Fibroblast of pulmonary artery (primary cell): Measurements from ENCODE around the gene TMEM150B.

Experiments
- DNase-seq: peaks from one replicate; pipeline ENCODE4 v3.0.0-alpha.2; 2010; ENCODE audit warnings: low read depth
- H3K4me3 ChIP-seq: replicated peaks from 2 replicates; pipeline ENCODE4 v1.5.1; 2011; ENCODE audit warnings: low read depth, mild to moderate bottlenecking, control low read depth, low read length, moderate library complexity
- TF ChIP-seq, protein P1 (sequence below): IDR thresholded peaks from 2 replicates; pipeline ENCODE4 v1.5.1; 2011; ENCODE audit warnings: mild to moderate bottlenecking, control low read depth, low read length, inconsistent platforms; ENCODE audit errors: missing control alignments

The TMEM150B gene

DNA sequence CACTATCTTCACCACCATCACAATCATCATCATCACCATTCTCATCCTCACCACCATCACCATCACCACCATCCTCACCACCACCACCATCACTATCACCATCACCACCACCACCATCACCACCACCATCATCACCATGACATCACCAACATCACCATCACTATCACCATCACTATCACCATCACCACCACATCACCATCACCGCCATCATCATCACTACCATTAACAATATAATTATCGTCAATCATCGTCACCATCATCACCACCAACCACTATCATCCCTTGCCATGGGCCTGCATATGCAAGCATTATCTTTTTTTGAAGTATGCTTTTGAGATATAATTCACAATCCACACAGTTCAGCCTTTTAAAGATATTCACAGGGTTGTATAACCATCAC lies 58.7 kb downstream of the TMEM150B start:
- TF ChIP-seq, protein P1, sequence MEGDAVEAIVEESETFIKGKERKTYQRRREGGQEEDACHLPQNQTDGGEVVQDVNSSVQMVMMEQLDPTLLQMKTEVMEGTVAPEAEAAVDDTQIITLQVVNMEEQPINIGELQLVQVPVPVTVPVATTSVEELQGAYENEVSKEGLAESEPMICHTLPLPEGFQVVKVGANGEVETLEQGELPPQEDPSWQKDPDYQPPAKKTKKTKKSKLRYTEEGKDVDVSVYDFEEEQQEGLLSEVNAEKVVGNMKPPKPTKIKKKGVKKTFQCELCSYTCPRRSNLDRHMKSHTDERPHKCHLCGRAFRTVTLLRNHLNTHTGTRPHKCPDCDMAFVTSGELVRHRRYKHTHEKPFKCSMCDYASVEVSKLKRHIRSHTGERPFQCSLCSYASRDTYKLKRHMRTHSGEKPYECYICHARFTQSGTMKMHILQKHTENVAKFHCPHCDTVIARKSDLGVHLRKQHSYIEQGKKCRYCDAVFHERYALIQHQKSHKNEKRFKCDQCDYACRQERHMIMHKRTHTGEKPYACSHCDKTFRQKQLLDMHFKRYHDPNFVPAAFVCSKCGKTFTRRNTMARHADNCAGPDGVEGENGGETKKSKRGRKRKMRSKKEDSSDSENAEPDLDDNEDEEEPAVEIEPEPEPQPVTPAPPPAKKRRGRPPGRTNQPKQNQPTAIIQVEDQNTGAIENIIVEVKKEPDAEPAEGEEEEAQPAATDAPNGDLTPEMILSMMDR, result no peak
- DNase-seq, result no peak
- no peak overlapping the region for H3K4me3 ChIP-seq

DNA sequence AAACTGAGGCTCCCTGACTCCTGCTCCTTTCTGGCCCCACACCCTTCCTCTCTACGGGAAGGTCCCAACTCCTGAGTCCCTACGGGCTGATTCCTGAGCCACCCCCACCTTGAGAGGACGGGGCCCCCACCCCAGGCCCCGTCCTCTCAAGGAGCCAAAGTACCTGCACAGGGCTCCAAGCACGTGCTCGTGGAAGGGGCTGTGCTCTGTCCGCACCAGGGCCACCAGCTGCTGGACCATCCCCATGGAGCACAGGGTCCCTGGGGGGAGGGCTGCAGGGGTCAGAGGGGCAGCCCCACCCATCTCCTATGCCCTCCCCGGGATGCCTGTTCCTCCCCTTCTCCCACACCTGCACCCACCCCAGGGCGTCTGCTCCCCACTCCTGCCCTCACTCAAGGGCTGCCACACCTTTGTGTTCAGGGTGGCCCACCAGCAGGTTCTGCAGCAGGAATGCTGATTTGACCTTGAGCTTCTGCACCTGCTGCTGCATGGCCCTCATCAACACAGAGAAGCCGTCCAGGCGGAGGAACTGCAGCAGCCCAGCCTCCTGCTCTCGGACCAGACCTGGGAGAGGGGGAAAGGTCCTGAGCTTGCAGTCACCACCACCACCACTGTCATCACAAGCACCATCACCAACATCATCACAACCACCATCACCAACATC lies 59.3 kb downstream of the TMEM150B start:
- TF ChIP-seq, protein P1, result no peak
- no peak overlapping the region for H3K4me3 ChIP-seq
- no peak for DNase-seq

DNA sequence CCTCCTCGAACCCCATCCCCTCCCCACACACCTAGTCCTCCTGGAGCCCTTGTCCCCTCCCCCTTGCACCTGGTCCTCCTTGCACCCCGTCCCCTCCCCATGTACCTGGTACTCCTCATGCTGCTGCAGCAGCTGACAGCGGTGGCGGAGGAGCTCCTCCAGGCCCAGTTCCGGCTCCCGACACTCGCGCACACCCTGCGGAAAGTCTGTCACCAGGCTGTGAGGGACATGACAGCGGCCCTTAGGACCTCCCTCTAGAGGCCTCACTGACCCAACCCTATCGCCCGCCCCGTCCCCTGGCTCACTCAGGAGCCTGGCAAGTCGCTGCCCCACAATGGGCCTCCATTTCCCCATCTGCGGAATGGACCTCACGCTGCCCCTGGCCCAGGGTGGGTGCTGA lies 60.0 kb downstream of the TMEM150B start:
- H3K4me3 ChIP-seq, result no peak overlapping the region
- no peak for DNase-seq
- TF ChIP-seq, protein P1, result no peak

DNA sequence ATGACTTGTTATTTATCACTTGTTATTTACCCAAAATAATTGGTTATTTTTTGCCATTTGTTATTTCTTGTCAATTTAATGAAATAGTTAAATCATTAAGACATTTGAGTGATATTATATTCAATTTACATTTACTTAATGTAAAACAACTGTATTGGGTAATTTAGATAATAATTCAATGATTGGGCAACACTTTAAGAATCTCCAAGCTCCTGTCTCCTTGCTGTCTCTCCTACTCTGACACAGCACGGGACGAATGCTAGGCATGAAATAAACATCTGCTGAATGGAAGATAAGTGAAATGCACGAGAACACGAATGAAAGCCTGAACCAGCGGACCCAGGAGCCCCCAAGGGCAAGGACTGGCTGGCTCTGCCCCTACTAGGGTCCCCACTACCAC lies 60.6 kb downstream of the TMEM150B start:
- DNase-seq, result no peak
- no peak overlapping the region for H3K4me3 ChIP-seq
- TF ChIP-seq, protein P1, result no peak
